GM23338 (cell line): Measurements from ENCODE around the gene ZNF217. TPM values are rescaled to one million over a fixed set of nuclear protein-coding genes. Genes with fewer than 3 reads are reported as not detected.

Experiments used
- ATAC-seq: fragments of 200-7000 bp; cut with Tn5 transposase; 3 replicates; pipeline ENCODE4 v1.9.1; 2020
- DNase-seq: peaks from one replicate; pipeline ENCODE4 v3.0.0-alpha.2; 2015; ENCODE audit warnings: low spot score
- H2AFZ ChIP-seq: fragments of 200-600 bp; sonication (generic); 2 replicates; pipeline ENCODE4 v1.8.0; 2016; ENCODE audit warnings: antibody characterized with exemption, mild to moderate bottlenecking, moderate library complexity
- H3F3A ChIP-seq: fragments of 200-600 bp; sonication (generic); replicated peaks from 2 replicates; pipeline ENCODE4 v1.8.0; 2017; ENCODE audit warnings: antibody characterized with exemption, mixed run types, low read depth
- H3K27ac ChIP-seq: fragments of 200-600 bp; sonication (generic); 2 replicates; pipeline ENCODE4 v1.6.1; 2016; ENCODE audit warnings: low read depth
- H3K27me3 ChIP-seq: fragments of 200-600 bp; sonication (generic); 2 replicates; pipeline ENCODE4 v1.8.0; 2016; ENCODE audit warnings: mild to moderate bottlenecking, mixed run types, moderate library complexity; ENCODE audit not compliant: insufficient read depth
- H3K36me3 ChIP-seq: fragments of 200-600 bp; sonication (generic); 2 replicates; pipeline ENCODE4 v1.8.0; 2016; ENCODE audit warnings: mild to moderate bottlenecking; ENCODE audit not compliant: insufficient read depth
- H3K4me1 ChIP-seq: fragments of 200-600 bp; sonication (generic); 2 replicates; pipeline ENCODE4 v1.8.0; 2016; ENCODE audit warnings: mild to moderate bottlenecking, moderate library complexity; ENCODE audit not compliant: insufficient read depth
- H3K4me2 ChIP-seq: fragments of 200-600 bp; sonication (generic); 2 replicates; pipeline ENCODE4 v1.7.1; 2017; ENCODE audit warnings: mixed run types
- H3K4me3 ChIP-seq: fragments of 200-600 bp; sonication (generic); 2 replicates; pipeline ENCODE4 v1.6.1; 2016; ENCODE audit warnings: mixed run types
- H3K79me2 ChIP-seq: fragments of 200-600 bp; sonication (generic); replicated peaks from 2 replicates; pipeline ENCODE4 v1.8.0; 2017; ENCODE audit warnings: mild to moderate bottlenecking; ENCODE audit not compliant: insufficient read depth
- H3K9me2 ChIP-seq: fragments of 200-600 bp; sonication (generic); 2 replicates; pipeline ENCODE4 v1.8.0; 2017; ENCODE audit not compliant: insufficient read depth
- H4K20me1 ChIP-seq: fragments of 200-600 bp; sonication (generic); replicated peaks from 2 replicates; pipeline ENCODE4 v1.8.0; 2017; ENCODE audit warnings: mild to moderate bottlenecking; ENCODE audit not compliant: insufficient read depth
- H3K27ac Mint-ChIP-seq: 2 replicates; pipeline ENCODE4 v1.8.0; 2020; ENCODE audit warnings: inconsistent platforms, mild to moderate bottlenecking, moderate library complexity, mixed read lengths
- H3K27me3 Mint-ChIP-seq: 3 replicates; pipeline ENCODE4 v1.8.0; 2022; ENCODE audit warnings: low read depth, mild to moderate bottlenecking, moderate library complexity, mixed read lengths, inconsistent platforms; ENCODE audit not compliant: insufficient read depth, poor library complexity
- H3K36me3 Mint-ChIP-seq: 3 replicates; pipeline ENCODE4 v1.8.0; 2021; ENCODE audit warnings: low read depth, mild to moderate bottlenecking, inconsistent platforms, moderate library complexity, mixed read lengths
- H3K4me1 Mint-ChIP-seq: 3 replicates; pipeline ENCODE4 v1.8.0; 2020; ENCODE audit warnings: mild to moderate bottlenecking, inconsistent platforms, mixed read lengths
- H3K4me3 Mint-ChIP-seq: 3 replicates; pipeline ENCODE4 v1.8.0; 2021; ENCODE audit warnings: moderate library complexity, mild to moderate bottlenecking, inconsistent platforms, mixed read lengths
- H3K9me3 Mint-ChIP-seq: 3 replicates; pipeline ENCODE4 v1.8.0; 2020; ENCODE audit warnings: moderate library complexity, mild to moderate bottlenecking, inconsistent platforms, mixed read lengths
- CREB1 ChIP-seq: fragments of 250-450 bp; sonication (Bioruptor Pico); IDR thresholded peaks from 2 replicates; pipeline ENCODE4 v1.5.0; 2020; ENCODE audit warnings: low read depth, mild to moderate bottlenecking, moderate library complexity
- EZH2 ChIP-seq: fragments of 200-600 bp; sonication (generic); IDR thresholded peaks from one replicate; pipeline ENCODE4 v1.8.0; 2017; ENCODE audit warnings: antibody characterized with exemption, mild to moderate bottlenecking, low read depth; ENCODE audit not compliant: unreplicated experiment
- EZH2phosphoT487 ChIP-seq: fragments of 200-600 bp; sonication (generic); IDR thresholded peaks from one replicate; pipeline ENCODE4 v1.8.1; 2018; ENCODE audit warnings: antibody characterized with exemption; ENCODE audit not compliant: unreplicated experiment
- JUNB ChIP-seq: IDR thresholded peaks from one replicate; pipeline ENCODE4 v1.6.1; 2016; ENCODE audit warnings: antibody characterized with exemption; ENCODE audit not compliant: unreplicated experiment
- NANOG ChIP-seq: IDR thresholded peaks from 2 replicates; pipeline ENCODE4 v1.6.1; 2016; ENCODE audit warnings: antibody characterized with exemption, borderline replicate concordance
- POLR2AphosphoS5 ChIP-seq: IDR thresholded peaks from 2 replicates; pipeline ENCODE4 v1.6.1; 2016; ENCODE audit warnings: antibody characterized with exemption, low read depth
- STAT1 ChIP-seq: IDR thresholded peaks from one replicate; pipeline ENCODE4 v1.6.1; 2016; ENCODE audit warnings: antibody characterized with exemption; ENCODE audit not compliant: unreplicated experiment
- ZNF114 ChIP-seq: fragments of 250-450 bp; sonication (Bioruptor Pico); IDR thresholded peaks from 2 replicates; pipeline ENCODE4 v1.5.0; 2020; ENCODE audit warnings: mild to moderate bottlenecking, moderate library complexity
- ZNF331 ChIP-seq: fragments of 250-450 bp; sonication (Bioruptor Pico); IDR thresholded peaks from 2 replicates; pipeline ENCODE4 v1.5.0; 2020; ENCODE audit warnings: low read depth, mild to moderate bottlenecking, moderate library complexity
- polyA plus RNA-seq: library from polyadenylated mRNA; unstranded; fragments of >200 nt; fragmentation: Nextera tagmentation; extraction: Ambion mirVana; gene quantifications from 2 replicates; pipeline ENCODE4 v1.2.1, GENCODE V29; 2016
- total RNA-seq: library from RNA; depleted of rRNA; stranded (reverse); fragments of >200 nt; shearing (Covaris generic); gene quantifications from 2 replicates; pipeline ENCODE4 v1.2.3, GENCODE V29; 2014
- TF ChIP-seq, protein P1 (sequence below): IDR thresholded peaks from one replicate; pipeline ENCODE4 v1.6.1; 2018; ENCODE audit warnings: antibody characterized with exemption; ENCODE audit not compliant: unreplicated experiment
- TF ChIP-seq, protein P2 (sequence below): IDR thresholded peaks from 2 replicates; pipeline ENCODE4 v1.6.1; 2016; ENCODE audit warnings: antibody characterized with exemption
- TF ChIP-seq, protein P3 (sequence below), 2 experiments: fragments of 200-600 bp in 1 of 2; sonication (generic) in 1 of 2; conservative IDR thresholded peaks; 2 replicates each; pipeline versions ENCODE4 v1.5.1 to v1.6.1; 2016 to 2017; ENCODE audit warnings: antibody characterized with exemption in 2 of 2, low read depth in 2 of 2, mild to moderate bottlenecking in 2 of 2, moderate library complexity in 1 of 2
- TF ChIP-seq, protein P4 (sequence below): fragments of 250-450 bp; sonication (Bioruptor Pico); IDR thresholded peaks from 2 replicates; pipeline ENCODE4 v1.5.0; 2020; ENCODE audit warnings: mild to moderate bottlenecking, moderate library complexity

ZNF217 gene
- total and polyA plus RNA-seq, 2 experiments from 2014 or later: 32.8 to 78.0 TPM

DNA sequence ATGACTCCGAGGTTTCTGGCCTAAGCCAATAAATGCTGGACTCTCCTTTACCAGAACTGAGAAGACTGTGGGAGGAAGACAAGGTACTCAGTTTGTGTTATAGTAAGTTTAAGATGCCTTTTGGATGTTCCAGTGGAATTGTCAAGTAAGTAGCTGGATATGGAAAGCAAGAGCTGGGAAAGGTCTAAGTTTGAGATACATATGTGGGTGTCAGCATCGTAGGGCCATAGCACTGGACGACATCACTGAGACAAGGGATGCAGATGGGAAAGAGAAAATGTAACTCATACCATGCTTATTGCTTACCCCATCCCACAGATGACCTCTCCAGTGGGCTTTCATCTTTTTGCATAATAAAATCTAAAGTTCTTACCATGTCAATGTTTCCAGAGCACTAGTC lies 45.5 kb upstream of the ZNF217 start:
- H3F3A ChIP-seq: 0 out of 2 replicates have a peak, but pooled peaks cover 3% of the 10 kb centered on the region
- Mint-ChIP-seq H3K4me3 (no peak overlapping the region), H3K9me3 (no peaks in the 10 kb centered on the region), H3K4me1 (peaks cover 13% of the 10 kb centered on the region), H3K27ac (no peak overlapping the region), H3K36me3 (no peaks in the 10 kb centered on the region), H3K27me3 (peaks cover 6% of the 10 kb centered on the region)
- DNase-seq: no peak
- ATAC-seq: no peak
- H3K4me2 ChIP-seq: no peak overlapping the region
- H4K20me1 ChIP-seq: no peaks in the 10 kb centered on the region
- no peaks in the 10 kb centered on the region for H3K9me2 ChIP-seq
- no peak overlapping the region for H3K27ac ChIP-seq
- no peak for TF ChIP-seq ZNF114
- no peak for TF ChIP-seq POLR2AphosphoS5
- no peak for TF ChIP-seq NANOG
- TF ChIP-seq, protein P1, sequence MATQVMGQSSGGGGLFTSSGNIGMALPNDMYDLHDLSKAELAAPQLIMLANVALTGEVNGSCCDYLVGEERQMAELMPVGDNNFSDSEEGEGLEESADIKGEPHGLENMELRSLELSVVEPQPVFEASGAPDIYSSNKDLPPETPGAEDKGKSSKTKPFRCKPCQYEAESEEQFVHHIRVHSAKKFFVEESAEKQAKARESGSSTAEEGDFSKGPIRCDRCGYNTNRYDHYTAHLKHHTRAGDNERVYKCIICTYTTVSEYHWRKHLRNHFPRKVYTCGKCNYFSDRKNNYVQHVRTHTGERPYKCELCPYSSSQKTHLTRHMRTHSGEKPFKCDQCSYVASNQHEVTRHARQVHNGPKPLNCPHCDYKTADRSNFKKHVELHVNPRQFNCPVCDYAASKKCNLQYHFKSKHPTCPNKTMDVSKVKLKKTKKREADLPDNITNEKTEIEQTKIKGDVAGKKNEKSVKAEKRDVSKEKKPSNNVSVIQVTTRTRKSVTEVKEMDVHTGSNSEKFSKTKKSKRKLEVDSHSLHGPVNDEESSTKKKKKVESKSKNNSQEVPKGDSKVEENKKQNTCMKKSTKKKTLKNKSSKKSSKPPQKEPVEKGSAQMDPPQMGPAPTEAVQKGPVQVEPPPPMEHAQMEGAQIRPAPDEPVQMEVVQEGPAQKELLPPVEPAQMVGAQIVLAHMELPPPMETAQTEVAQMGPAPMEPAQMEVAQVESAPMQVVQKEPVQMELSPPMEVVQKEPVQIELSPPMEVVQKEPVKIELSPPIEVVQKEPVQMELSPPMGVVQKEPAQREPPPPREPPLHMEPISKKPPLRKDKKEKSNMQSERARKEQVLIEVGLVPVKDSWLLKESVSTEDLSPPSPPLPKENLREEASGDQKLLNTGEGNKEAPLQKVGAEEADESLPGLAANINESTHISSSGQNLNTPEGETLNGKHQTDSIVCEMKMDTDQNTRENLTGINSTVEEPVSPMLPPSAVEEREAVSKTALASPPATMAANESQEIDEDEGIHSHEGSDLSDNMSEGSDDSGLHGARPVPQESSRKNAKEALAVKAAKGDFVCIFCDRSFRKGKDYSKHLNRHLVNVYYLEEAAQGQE: no peak
- TF ChIP-seq, protein P2, sequence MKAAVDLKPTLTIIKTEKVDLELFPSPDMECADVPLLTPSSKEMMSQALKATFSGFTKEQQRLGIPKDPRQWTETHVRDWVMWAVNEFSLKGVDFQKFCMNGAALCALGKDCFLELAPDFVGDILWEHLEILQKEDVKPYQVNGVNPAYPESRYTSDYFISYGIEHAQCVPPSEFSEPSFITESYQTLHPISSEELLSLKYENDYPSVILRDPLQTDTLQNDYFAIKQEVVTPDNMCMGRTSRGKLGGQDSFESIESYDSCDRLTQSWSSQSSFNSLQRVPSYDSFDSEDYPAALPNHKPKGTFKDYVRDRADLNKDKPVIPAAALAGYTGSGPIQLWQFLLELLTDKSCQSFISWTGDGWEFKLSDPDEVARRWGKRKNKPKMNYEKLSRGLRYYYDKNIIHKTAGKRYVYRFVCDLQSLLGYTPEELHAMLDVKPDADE: no peak
- TF ChIP-seq, protein P3, sequence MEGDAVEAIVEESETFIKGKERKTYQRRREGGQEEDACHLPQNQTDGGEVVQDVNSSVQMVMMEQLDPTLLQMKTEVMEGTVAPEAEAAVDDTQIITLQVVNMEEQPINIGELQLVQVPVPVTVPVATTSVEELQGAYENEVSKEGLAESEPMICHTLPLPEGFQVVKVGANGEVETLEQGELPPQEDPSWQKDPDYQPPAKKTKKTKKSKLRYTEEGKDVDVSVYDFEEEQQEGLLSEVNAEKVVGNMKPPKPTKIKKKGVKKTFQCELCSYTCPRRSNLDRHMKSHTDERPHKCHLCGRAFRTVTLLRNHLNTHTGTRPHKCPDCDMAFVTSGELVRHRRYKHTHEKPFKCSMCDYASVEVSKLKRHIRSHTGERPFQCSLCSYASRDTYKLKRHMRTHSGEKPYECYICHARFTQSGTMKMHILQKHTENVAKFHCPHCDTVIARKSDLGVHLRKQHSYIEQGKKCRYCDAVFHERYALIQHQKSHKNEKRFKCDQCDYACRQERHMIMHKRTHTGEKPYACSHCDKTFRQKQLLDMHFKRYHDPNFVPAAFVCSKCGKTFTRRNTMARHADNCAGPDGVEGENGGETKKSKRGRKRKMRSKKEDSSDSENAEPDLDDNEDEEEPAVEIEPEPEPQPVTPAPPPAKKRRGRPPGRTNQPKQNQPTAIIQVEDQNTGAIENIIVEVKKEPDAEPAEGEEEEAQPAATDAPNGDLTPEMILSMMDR (conservative IDR thresholded peaks at IDR 0.05; ENCODE audit: low read depth in 2 of 2): no peak
- TF ChIP-seq, protein P4, sequence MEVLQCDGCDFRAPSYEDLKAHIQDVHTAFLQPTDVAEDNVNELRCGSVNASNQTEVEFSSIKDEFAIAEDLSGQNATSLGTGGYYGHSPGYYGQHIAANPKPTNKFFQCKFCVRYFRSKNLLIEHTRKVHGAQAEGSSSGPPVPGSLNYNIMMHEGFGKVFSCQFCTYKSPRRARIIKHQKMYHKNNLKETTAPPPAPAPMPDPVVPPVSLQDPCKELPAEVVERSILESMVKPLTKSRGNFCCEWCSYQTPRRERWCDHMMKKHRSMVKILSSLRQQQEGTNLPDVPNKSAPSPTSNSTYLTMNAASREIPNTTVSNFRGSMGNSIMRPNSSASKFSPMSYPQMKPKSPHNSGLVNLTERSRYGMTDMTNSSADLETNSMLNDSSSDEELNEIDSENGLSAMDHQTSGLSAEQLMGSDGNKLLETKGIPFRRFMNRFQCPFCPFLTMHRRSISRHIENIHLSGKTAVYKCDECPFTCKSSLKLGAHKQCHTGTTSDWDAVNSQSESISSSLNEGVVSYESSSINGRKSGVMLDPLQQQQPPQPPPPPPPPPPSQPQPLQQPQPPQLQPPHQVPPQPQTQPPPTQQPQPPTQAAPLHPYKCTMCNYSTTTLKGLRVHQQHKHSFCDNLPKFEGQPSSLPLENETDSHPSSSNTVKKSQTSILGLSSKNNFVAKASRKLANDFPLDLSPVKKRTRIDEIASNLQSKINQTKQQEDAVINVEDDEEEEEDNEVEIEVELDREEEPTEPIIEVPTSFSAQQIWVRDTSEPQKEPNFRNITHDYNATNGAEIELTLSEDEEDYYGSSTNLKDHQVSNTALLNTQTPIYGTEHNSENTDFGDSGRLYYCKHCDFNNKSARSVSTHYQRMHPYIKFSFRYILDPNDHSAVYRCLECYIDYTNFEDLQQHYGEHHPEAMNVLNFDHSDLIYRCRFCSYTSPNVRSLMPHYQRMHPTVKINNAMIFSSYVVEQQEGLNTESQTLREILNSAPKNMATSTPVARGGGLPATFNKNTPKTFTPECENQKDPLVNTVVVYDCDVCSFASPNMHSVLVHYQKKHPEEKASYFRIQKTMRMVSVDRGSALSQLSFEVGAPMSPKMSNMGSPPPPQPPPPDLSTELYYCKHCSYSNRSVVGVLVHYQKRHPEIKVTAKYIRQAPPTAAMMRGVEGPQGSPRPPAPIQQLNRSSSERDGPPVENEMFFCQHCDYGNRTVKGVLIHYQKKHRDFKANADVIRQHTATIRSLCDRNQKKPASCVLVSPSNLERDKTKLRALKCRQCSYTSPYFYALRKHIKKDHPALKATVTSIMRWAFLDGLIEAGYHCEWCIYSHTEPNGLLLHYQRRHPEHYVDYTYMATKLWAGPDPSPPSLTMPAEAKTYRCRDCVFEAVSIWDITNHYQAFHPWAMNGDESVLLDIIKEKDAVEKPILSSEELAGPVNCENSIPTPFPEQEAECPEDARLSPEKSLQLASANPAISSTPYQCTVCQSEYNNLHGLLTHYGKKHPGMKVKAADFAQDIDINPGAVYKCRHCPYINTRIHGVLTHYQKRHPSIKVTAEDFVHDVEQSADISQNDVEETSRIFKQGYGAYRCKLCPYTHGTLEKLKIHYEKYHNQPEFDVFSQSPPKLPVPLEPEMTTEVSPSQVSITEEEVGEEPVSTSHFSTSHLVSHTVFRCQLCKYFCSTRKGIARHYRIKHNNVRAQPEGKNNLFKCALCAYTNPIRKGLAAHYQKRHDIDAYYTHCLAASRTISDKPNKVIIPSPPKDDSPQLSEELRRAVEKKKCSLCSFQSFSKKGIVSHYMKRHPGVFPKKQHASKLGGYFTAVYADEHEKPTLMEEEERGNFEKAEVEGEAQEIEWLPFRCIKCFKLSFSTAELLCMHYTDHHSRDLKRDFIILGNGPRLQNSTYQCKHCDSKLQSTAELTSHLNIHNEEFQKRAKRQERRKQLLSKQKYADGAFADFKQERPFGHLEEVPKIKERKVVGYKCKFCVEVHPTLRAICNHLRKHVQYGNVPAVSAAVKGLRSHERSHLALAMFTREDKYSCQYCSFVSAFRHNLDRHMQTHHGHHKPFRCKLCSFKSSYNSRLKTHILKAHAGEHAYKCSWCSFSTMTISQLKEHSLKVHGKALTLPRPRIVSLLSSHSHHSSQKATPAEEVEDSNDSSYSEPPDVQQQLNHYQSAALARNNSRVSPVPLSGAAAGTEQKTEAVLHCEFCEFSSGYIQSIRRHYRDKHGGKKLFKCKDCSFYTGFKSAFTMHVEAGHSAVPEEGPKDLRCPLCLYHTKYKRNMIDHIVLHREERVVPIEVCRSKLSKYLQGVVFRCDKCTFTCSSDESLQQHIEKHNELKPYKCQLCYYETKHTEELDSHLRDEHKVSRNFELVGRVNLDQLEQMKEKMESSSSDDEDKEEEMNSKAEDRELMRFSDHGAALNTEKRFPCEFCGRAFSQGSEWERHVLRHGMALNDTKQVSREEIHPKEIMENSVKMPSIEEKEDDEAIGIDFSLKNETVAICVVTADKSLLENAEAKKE (CRISPR knock-in tag): no peak
- TF ChIP-seq EZH2: no peak
- TF ChIP-seq JUNB: no peak
- no peak for TF ChIP-seq ZNF331 (CRISPR knock-in tag)
- no peak for TF ChIP-seq STAT1
- TF ChIP-seq EZH2phosphoT487: no peak
- no peak for TF ChIP-seq CREB1
- no peak overlapping the region for H3K4me3 ChIP-seq
- no peaks in the 10 kb centered on the region for H3K27me3 ChIP-seq
- H3K36me3 ChIP-seq: no peaks in the 10 kb centered on the region
- no peaks in the 10 kb centered on the region for H3K79me2 ChIP-seq
- H2AFZ ChIP-seq: no peak overlapping the region
- peaks cover 14% of the 10 kb centered on the region; the same call in 1 of the 2 replicates for H3K4me1 ChIP-seq
